H9 (cell line): ENCODE results near the gene GPC6. TPM values are rescaled to one million over a fixed set of nuclear protein-coding genes. Genes with fewer than 3 reads are reported as not detected.

Source experiments
- DNase-seq: peaks from one replicate; pipeline ENCODE4 v3.0.0-alpha.2; 2017
- H2AFZ ChIP-seq: one replicate; pipeline ENCODE4 v1.6.1; 2013; ENCODE audit warnings: mild to moderate bottlenecking, low read length, control low read depth, moderate library complexity
- H2AK5ac ChIP-seq: 2 replicates; pipeline ENCODE4 v1.6.1; 2013; ENCODE audit warnings: low read length, control low read depth, mixed read lengths; ENCODE audit not compliant: insufficient read length
- H2BK120ac ChIP-seq: one replicate; pipeline ENCODE4 v1.6.1; 2013; ENCODE audit warnings: low read depth, mild to moderate bottlenecking, low read length, control low read depth, inconsistent platforms; ENCODE audit not compliant: poor library complexity, severe bottlenecking
- H2BK12ac ChIP-seq: 2 replicates; pipeline ENCODE4 v1.6.1; 2013; ENCODE audit warnings: low read length, control low read depth, mixed read lengths, low read depth; ENCODE audit not compliant: insufficient read length
- H2BK15ac ChIP-seq: 2 replicates; pipeline ENCODE4 v1.6.1; 2013; ENCODE audit warnings: low read depth, low read length, control low read depth
- H2BK20ac ChIP-seq: one replicate; pipeline ENCODE4 v1.6.1; 2013; ENCODE audit warnings: low read depth, mild to moderate bottlenecking, low read length, control low read depth, inconsistent platforms; ENCODE audit not compliant: poor library complexity, severe bottlenecking
- H2BK5ac ChIP-seq: 2 replicates; pipeline ENCODE4 v1.6.1; 2013; ENCODE audit warnings: low read length, control low read depth, mixed read lengths; ENCODE audit not compliant: insufficient read length
- H3K14ac ChIP-seq: 2 replicates; pipeline ENCODE4 v1.6.1; 2013; ENCODE audit warnings: low read length, control low read depth; ENCODE audit not compliant: insufficient read depth
- H3K18ac ChIP-seq: 2 replicates; pipeline ENCODE4 v1.6.1; 2013; ENCODE audit warnings: low read depth, mild to moderate bottlenecking, mixed read lengths, low read length, control low read depth; ENCODE audit not compliant: insufficient read length
- H3K23ac ChIP-seq: 2 replicates; pipeline ENCODE4 v1.6.1; 2013; ENCODE audit warnings: low read length, control low read depth, mixed read lengths, low read depth; ENCODE audit not compliant: insufficient read length
- H3K23me2 ChIP-seq: 2 replicates; pipeline ENCODE4 v1.6.1; 2013; ENCODE audit warnings: low read depth, mild to moderate bottlenecking, mixed read lengths, low read length, control low read depth; ENCODE audit not compliant: insufficient read length, poor library complexity, severe bottlenecking
- H3K27ac ChIP-seq: 2 replicates; pipeline ENCODE4 v1.5.1; 2013; ENCODE audit warnings: low read length, control low read depth, mixed read lengths, low read depth; ENCODE audit not compliant: insufficient read length
- H3K27me3 ChIP-seq: 2 replicates; pipeline ENCODE4 v1.6.1; 2013; ENCODE audit warnings: low read length, control low read depth, inconsistent platforms; ENCODE audit not compliant: insufficient read depth
- H3K4ac ChIP-seq: 2 replicates; pipeline ENCODE4 v1.6.1; 2013; ENCODE audit warnings: low read depth, mild to moderate bottlenecking, control low read depth, inconsistent platforms, low read length, moderate library complexity
- H3K4me1 ChIP-seq: 2 replicates; pipeline ENCODE4 v1.6.1; 2013; ENCODE audit warnings: low read length, control low read depth, inconsistent platforms; ENCODE audit not compliant: insufficient read depth
- H3K4me2 ChIP-seq: 2 replicates; pipeline ENCODE4 v1.6.1; 2013; ENCODE audit warnings: low read length, control low read depth, mixed read lengths; ENCODE audit not compliant: insufficient read length, insufficient read depth
- H3K56ac ChIP-seq: 2 replicates; pipeline ENCODE4 v1.6.1; 2013; ENCODE audit warnings: low read depth, mild to moderate bottlenecking, mixed read lengths, low read length, control low read depth; ENCODE audit not compliant: insufficient read length
- H3K79me1 ChIP-seq: 2 replicates; pipeline ENCODE4 v1.6.1; 2013; ENCODE audit warnings: low read depth, mild to moderate bottlenecking, moderate library complexity, low read length, control low read depth, inconsistent platforms; ENCODE audit not compliant: insufficient read depth, poor library complexity, severe bottlenecking
- H3K79me2 ChIP-seq: 2 replicates; pipeline ENCODE4 v1.6.1; 2013; ENCODE audit warnings: low read length, control low read depth, inconsistent platforms; ENCODE audit not compliant: insufficient read depth
- H3K9ac ChIP-seq: 2 replicates; pipeline ENCODE4 v1.6.1; 2013; ENCODE audit warnings: low read length, control low read depth, mixed read lengths; ENCODE audit not compliant: insufficient read length; ENCODE audit errors: extremely low read depth
- H3K9me3 ChIP-seq: one replicate; pipeline ENCODE4 v1.6.1; 2013; ENCODE audit warnings: low read depth, low read length, inconsistent platforms; ENCODE audit not compliant: control insufficient read depth
- H3T11ph ChIP-seq: one replicate; pipeline ENCODE4 v1.6.1; 2013; ENCODE audit warnings: mild to moderate bottlenecking, low read length, control low read depth, inconsistent platforms
- H4K20me1 ChIP-seq: one replicate; pipeline ENCODE4 v1.6.1; 2013; ENCODE audit not compliant: control insufficient read depth, insufficient read length, insufficient read depth
- H4K5ac ChIP-seq: 2 replicates; pipeline ENCODE4 v1.6.1; 2013; ENCODE audit warnings: low read depth, mild to moderate bottlenecking, mixed read lengths, low read length, control low read depth; ENCODE audit not compliant: insufficient read length
- H4K8ac ChIP-seq: replicated peaks from 2 replicates; pipeline ENCODE4 v1.6.1; 2013; ENCODE audit warnings: low read length, control low read depth, mixed read lengths, low read depth; ENCODE audit not compliant: insufficient read length
- H4K91ac ChIP-seq: 2 replicates; pipeline ENCODE4 v1.6.1; 2013; ENCODE audit warnings: low read depth, mild to moderate bottlenecking, moderate library complexity, mixed read lengths, low read length, control low read depth; ENCODE audit not compliant: insufficient read length
- H3K27ac Mint-ChIP-seq, 3 experiments: 2 replicates in 2 of 3; 3 replicates in 1 of 3; pipeline ENCODE4 v1.8.0; 2020 to 2021; ENCODE audit warnings: mixed read lengths in 3 of 3, mild to moderate bottlenecking in 1 of 3, moderate library complexity in 1 of 3
- H3K27me3 Mint-ChIP-seq: 2 replicates; pipeline ENCODE4 v1.8.0; 2021; ENCODE audit warnings: low read depth, mild to moderate bottlenecking, moderate library complexity, mixed read lengths
- H3K36me3 Mint-ChIP-seq, 3 experiments: 2 replicates in 2 of 3; 3 replicates in 1 of 3; pipeline ENCODE4 v1.8.0; 2020 to 2021; ENCODE audit warnings: low read depth in 3 of 3, mixed read lengths in 3 of 3; ENCODE audit not compliant: insufficient read depth in 1 of 3
- H3K4me1 Mint-ChIP-seq, 2 experiments: 2 replicates each; pipeline ENCODE4 v1.8.0; 2020; ENCODE audit warnings: mixed read lengths in 2 of 2
- H3K4me3 Mint-ChIP-seq, 2 experiments: 2 replicates in 1 of 2; 3 replicates in 1 of 2; pipeline ENCODE4 v1.8.0; 2020 to 2021; ENCODE audit warnings: mild to moderate bottlenecking in 2 of 2, mixed read lengths in 2 of 2, moderate library complexity in 1 of 2
- H3K9me3 Mint-ChIP-seq, 2 experiments: 2 replicates in 1 of 2; 3 replicates in 1 of 2; pipeline ENCODE4 v1.8.0; 2020; ENCODE audit warnings: mild to moderate bottlenecking in 2 of 2, mixed read lengths in 2 of 2, moderate library complexity in 1 of 2
- WGBS: extraction: QIAGEN DNeasy Blood & Tissue Kit; methylation state at CpG from one replicate; pipeline ENCODE4 v1.1.7; 2013; ENCODE audit warnings: missing lambda C conversion rate, low lambda C conversion rate, mixed read lengths; ENCODE audit not compliant: insufficient read length; ENCODE audit errors: extremely low coverage; 5-methylcytosine and 5-hydroxymethylcytosine counted together
- total RNA-seq: library from RNA; stranded (reverse); gene quantifications from 2 replicates; pipeline ENCODE4 v1.2.1, GENCODE V29; 2021
- TF ChIP-seq, protein P1 (sequence below): fragments of 200-600 bp; sonication (generic); conservative IDR thresholded peaks from 3 replicates; pipeline ENCODE4 v1.8.0; 2021; ENCODE audit warnings: antibody characterized with exemption, mild to moderate bottlenecking

The GPC6 gene
- total RNA-seq, 1 experiment from 2014 or later = 15.6 TPM

DNA sequence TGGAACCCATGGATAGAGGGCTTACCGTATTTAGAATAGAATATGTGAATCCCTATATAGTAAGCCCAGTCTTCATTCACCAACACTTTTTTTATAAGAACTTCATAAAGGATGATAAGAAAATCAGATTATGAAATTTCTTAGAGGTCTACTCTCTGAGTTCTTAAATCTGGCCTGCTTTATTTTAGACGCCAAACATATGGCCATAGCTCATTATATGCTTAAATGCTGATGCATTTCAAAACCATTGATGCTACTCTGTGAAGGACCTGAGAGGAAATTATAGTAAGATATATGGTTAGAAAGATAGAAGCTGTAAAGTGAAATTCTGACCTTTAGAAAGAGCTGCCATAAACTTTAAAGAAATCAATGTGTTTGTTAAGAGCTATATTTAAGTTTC, 38.3 kb downstream of the GPC6 start:
- H3K4me1 Mint-ChIP-seq = peaks cover 18 to 19% of the 10 kb centered on the region in 2 experiments
- Histone ChIP-seq H3K79me1 (no peaks in the 10 kb centered on the region), H2AK5ac (no peak overlapping the region), H3K79me2 (peaks cover 6% of the 10 kb centered on the region; the same call in 1 of the 2 replicates), H4K91ac (no peak overlapping the region), H2BK120ac (no peak overlapping the region), H3K4me2 (no peak overlapping the region), H3K4ac (no peak overlapping the region), H3K4me1 (peaks cover 3% of the 10 kb centered on the region; the same call in 1 of the 2 replicates), H3K18ac (no peak overlapping the region), H4K20me1 (no peaks in the 10 kb centered on the region), H3K14ac (no peak overlapping the region), H3K23me2 (no peaks in the 10 kb centered on the region), H3K9ac (no peak overlapping the region), H3K27ac (no peak overlapping the region), H2BK20ac (no peak overlapping the region), H3K9me3 (no peaks in the 10 kb centered on the region), H3K27me3 (no peaks in the 10 kb centered on the region), H4K8ac (no peak overlapping the region), H3K23ac (no peak overlapping the region), H3K56ac (no peak overlapping the region), H2BK12ac (no peak overlapping the region), H2BK15ac (no peak overlapping the region), H2BK5ac (no peak overlapping the region), H3T11ph (no peak overlapping the region), H4K5ac (no peak overlapping the region), H2AFZ (no peak overlapping the region)
- TF ChIP-seq, protein P1, sequence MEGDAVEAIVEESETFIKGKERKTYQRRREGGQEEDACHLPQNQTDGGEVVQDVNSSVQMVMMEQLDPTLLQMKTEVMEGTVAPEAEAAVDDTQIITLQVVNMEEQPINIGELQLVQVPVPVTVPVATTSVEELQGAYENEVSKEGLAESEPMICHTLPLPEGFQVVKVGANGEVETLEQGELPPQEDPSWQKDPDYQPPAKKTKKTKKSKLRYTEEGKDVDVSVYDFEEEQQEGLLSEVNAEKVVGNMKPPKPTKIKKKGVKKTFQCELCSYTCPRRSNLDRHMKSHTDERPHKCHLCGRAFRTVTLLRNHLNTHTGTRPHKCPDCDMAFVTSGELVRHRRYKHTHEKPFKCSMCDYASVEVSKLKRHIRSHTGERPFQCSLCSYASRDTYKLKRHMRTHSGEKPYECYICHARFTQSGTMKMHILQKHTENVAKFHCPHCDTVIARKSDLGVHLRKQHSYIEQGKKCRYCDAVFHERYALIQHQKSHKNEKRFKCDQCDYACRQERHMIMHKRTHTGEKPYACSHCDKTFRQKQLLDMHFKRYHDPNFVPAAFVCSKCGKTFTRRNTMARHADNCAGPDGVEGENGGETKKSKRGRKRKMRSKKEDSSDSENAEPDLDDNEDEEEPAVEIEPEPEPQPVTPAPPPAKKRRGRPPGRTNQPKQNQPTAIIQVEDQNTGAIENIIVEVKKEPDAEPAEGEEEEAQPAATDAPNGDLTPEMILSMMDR = no peak
- no peaks in the 10 kb centered on the region for H3K27me3 Mint-ChIP-seq
- WGBS = no CpG with 5 or more reads among the region's 2 CpGs
- no peaks in the 10 kb centered on the region for H3K9me3 Mint-ChIP-seq
- no peak overlapping the region for H3K27ac Mint-ChIP-seq
- H3K4me3 Mint-ChIP-seq = no peak overlapping the region
- H3K36me3 Mint-ChIP-seq = no peaks in the 10 kb centered on the region
- no peak for DNase-seq
